ELR (cell line): Measurements from ENCODE around the gene NPY.

Experiments used
- DNase-seq: peaks from one replicate; pipeline ENCODE4 v3.0.0-alpha.2; 2015; ENCODE audit warnings: low read depth

The NPY gene

DNA sequence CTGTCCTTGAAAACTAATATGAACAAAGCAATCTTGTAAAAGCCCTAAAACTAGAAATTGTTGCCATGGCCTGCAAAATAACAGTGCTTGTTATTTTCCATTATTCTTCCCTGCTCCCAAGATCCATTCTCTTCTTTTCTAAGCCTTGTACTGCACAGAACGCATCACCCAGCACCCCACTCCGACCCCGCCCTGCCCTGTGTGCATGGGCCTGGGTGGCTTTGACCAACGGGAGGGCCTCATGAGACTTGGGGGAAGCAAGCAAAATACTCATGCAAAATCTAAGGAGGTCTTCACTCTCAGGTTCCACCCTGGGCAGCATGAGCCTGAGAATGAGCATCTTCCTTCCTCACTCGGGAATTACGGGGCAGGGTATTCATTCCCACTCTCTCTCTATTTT lies 32.4 kb downstream of the NPY start:
- DNase-seq: no peak

DNA sequence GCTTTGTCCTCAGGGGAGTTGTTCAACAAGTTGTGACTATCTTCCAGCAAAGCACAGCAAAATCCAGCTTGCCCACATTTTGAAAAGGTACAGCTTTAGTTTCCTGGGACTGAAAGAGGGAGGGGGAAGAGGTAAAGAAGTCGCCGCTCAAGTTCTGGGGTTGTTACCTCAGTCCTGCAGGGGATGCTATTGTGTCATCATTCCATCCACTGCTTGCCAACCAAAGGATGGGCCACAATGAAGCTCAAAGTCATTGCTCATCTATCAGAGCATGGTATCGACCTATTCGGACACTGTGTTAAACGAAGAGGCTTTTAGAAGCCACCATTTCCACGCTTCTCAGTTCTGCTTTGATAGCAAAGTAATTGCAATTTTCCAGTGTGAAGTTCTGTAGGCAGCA lies 34.3 kb downstream of the NPY start:
- DNase-seq: no peak

DNA sequence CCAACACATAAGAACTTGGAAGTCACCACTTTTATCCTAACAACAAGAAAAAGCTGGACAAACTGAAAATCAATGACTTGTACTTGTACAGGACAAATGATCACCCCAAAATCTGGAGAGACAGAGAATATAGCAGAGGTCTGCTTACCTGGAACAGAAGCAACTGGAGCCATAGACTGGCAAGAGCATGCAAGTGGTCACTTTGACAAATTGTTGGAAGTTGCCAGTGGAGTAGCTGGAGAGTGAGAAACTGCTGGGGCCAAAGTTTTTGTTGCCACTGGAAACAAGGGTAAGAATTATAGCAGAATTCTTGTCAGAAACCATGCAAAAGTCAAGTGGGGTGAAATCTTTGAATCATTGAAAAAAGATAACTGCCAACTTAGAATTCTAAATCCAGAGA lies 35.2 kb downstream of the NPY start:
- DNase-seq: no peak

DNA sequence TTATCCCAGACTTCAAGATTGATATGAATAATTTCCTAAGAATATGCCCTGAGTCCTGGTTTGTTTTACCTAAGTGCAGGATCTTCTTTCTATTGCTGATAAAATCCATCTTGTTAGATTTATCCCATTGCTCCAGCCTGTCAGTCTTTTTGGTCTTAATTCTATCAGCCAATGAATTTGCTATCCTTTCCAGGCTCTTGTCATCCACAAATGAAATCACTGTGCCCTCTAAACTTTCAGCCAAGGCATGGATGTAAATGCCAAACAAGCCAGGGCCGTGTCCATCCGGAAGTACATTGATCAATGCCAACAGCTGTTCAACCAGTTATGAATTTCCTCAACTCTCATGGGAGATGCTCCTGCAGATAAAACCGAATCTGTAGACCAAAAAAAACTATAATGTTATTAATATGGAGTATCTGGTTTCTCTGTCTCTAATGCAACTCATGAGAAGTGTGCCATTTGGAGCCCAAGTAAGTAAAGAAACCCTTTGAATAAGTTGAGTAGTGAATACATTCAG lies 40.0 kb downstream of the NPY start:
- no peak for DNase-seq

DNA sequence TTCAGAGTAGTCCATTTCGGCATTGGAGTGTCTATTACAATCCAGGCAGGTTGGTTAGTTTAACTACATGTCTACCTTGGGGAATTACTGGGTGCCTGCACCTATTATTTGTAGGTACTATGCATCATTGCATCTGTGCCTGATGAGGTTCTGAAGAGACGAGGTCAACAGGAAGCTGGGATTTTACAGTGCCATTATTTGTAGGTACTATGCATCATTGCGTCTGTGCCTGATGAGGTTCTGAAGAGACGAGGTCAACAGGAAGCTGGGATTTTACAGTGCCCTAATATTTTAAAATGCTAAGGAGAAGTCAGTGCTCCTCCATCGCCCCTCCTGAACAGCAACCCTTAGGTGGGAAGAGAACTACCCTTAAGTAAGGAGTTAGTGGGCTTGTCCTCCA lies 41.7 kb downstream of the NPY start:
- DNase-seq: no peak

DNA sequence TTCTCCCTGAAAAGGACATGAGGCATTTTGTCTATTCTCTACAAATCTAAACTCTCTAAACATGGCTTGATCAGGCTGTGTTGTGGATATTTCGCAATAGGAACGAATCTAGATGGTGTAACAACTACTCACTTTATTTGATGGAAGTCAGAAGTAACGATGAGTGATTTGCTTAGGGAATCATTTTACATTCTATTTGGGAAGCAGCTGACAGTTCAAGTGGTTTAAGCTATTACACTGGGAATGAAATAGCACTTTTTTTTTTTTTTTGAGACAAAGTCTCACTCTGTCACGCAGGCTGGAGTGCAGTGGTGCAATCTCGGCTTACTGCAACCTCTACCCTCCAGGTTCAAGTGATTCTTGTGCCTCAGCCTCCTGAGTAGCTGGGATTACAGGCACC lies 44.1 kb downstream of the NPY start:
- DNase-seq: no peak

DNA sequence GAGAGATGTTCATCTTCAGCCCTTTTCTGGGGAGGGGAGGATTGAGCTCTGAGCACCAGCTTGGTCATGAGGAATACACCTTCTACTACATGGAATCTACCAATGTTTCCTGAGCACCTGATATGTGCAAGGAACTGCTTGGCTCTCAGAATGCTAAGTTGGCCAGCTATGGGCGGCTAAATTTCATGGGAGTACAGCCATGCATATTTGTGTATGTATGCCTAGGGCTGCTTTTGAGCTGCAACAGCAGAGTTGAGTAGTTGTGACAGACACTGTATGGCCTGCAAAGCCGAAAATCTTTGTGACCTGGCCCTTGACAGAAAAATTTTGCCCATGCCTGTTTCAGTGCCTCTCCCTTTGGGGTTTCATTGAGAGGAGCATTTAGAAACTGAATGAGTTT lies 44.9 kb downstream of the NPY start:
- DNase-seq: no peak

DNA sequence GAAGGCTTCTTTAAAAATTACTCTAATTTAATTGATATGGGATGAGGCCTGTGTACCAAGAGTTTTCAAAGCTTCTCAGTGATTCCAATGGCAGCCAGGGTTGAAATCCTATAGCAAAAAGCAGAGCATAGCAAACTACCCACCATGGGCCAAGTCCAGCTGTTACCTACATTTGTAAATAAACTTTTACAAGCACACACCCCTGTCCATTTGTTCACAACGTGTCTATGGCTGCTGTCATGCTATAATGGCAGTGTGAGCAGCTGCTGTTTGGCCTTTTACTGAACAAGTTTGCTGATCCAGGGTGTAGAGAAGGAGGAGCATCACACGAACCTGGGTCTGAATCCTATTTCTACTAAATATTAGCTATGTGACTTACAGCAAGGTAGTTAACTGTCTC lies 50.0 kb downstream of the NPY start:
- DNase-seq: no peak

DNA sequence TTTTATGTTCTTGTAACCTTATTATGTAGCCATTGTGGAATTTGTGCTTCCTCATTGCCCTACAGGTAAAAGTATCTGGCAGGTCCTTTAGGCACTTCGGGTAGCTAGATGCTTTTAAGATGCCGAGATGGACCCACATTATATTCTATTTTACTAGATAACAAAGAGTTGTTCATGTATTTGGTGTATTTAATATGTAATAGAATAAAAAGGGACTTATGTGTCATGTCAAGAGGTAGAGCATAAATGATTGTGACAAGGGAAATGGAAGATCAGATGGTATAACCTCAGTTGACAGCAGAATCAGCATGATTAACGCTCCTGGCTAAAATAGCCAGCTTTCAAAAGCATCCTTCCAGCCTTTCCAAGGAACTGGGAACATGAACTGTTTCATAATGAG lies 50.6 kb downstream of the NPY start:
- no peak for DNase-seq

DNA sequence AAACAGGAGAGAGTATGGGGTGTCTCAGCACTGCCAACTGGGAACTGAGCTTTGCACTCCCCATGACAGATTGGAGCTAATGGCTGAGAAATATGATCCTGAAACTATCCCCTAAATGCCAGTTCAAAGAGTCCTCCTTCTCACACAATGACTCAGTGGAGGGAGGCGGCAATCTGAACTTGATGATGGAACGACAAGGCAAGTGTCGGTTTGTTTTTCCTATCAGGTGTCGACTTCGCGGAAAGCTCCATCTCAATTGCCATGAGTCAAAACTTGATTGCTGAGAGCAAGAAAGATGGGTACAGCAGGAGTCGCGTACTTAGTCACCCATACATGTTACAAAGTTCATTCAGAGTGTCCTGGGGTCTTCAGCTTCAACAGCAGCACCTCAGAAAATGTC lies 52.5 kb downstream of the NPY start:
- DNase-seq: no peak

DNA sequence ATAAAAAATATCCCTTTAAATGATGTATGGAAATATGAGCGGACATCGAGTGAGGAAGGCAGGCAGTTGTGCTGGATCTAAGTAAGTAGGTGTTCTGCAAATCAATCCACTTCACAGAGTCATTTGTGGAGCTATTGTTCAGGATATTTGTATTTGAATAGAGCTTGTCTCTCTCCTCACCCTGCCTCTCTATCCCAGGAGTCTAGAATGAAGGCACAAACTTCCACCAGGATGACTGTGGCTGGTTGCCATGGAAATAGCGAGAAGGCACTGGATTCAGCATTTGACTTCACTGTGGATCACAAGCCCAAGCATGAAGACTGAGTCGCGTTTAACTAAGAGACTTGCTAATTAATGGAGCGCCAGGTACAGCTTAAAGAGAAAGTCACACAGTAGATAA lies 53.2 kb downstream of the NPY start:
- no peak for DNase-seq

DNA sequence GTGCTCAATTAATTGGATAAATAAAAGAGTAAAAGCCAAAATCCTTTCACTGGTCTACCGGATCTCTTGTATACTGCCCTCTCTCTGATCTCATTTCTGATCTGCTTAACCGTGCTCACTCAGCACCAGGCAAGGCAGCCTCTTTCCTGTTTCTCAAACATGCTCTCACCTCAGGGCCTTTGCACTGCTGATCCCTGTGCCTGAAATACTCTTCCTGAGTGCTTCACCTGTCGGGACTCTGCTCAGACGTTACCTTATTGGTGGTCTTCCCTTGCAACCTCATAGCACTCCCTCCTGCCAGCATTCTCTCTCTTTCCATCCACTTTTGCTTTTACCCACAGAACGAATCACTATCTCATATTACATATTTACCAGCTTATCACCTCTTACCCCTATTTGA lies 55.6 kb downstream of the NPY start:
- DNase-seq: no peak

DNA sequence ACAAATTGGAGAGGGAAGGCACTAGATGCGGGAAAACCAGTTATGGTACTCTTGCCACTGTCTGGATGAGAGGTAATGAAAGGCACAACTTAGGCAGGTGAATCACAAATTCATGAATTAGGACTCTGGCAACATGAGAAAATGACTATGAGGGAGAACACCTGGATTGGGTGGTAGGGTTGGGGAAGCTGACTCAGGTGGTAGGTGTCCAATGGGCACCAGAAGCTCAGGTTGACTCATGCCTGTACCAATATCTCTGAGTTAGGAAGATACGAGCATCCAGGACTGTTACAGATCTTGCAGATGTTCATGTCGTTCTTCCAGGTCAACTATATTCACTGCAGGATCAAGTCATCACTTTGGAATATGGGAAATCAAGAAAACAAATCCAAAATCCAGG lies 56.7 kb downstream of the NPY start:
- no peak for DNase-seq
